GM21423 (cell line): ENCODE data around the gene VPS26B.
A peak's percentile ranks its signal among the peaks of the same experiment; 100 is the strongest.
"Not testable (repeated sequence)": the region's sequence is repeated elsewhere in the genome, so short reads cannot be mapped to it uniquely, and the experiment has no call there.

Experiments
- ATAC-seq: cut with Tn5 transposase; IDR thresholded peaks from one replicate; pipeline ENCODE4 v1.9.1; 2021; ENCODE audit warnings: mild to moderate bottlenecking, moderate library complexity; ENCODE audit not compliant: unreplicated experiment

The VPS26B gene

DNA sequence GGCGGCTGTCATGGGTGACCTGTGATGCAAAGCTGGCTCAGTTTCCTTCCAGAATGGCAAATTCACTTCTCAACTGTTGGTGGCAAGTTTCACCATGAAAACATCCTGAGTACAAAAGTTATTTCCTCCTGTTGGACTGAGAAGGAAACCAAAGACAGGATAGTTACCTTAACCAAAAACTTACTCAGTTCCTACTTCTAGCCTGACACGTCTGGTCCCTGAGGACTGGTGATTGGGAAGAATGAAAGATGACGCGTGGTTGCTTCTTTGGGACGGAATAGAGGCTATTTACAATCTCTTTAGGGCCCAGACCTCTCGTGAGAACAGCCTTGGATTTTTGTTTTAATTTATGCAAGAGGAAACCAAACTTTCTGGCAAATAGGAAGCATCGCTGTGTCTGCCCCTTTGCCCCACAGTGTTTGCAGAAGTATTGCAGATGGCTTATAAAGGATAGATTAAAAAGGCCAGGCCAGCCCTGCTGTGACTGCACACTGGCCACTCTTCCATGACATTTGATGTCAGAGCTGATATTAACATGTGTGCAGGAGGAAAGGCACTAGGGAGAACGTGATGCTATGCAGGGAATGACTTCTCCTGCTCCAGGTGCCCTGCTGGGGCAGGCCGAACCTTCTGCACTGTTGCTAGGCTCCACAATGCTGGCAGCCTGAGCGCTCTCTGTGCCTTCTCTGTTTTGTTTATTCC lies 7.6 kb downstream of the VPS26B start:
- peak; percentile 37 for ATAC-seq

DNA sequence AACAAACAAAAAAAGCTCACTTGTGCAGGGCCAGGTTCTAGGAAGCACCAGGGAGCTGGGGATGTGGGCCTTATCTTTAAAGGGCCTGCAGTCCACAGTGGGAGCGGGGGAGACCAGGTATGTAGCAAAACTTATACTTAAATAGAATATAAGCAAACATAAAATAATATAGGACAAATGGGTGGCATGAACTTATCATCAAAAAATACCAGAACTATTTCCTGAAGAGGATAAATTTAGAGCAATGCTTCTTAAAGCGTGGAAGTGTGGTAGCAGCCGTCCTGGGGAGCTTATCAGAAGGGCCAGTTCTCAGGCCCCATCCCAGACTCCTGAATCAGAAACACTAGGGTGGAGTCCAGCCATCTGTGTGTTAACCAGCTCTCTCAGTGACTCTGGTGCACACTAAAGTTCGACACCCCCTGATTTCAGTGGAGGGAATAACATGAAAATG lies 9.3 kb downstream of the VPS26B start:
- ATAC-seq: no peak

DNA sequence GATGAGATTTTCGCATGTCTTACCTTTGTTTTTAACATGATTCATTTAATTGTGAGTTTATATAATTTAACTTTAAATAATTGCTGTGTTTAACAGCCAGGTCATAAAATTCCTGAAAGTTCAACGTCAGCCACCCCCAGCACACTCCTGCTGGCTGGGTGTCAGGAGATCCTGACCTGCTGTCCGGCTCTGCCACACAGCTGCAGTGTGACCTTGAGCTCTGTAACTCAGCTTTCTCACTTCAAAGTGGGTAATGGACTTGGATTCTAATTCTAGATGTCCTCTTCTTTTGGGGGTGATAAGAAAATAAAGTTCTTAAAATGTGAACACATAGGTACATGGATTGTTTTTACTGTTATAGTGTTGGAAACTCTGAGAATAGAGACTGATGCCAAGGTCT lies 10.9 kb downstream of the VPS26B start:
- no peak for ATAC-seq

DNA sequence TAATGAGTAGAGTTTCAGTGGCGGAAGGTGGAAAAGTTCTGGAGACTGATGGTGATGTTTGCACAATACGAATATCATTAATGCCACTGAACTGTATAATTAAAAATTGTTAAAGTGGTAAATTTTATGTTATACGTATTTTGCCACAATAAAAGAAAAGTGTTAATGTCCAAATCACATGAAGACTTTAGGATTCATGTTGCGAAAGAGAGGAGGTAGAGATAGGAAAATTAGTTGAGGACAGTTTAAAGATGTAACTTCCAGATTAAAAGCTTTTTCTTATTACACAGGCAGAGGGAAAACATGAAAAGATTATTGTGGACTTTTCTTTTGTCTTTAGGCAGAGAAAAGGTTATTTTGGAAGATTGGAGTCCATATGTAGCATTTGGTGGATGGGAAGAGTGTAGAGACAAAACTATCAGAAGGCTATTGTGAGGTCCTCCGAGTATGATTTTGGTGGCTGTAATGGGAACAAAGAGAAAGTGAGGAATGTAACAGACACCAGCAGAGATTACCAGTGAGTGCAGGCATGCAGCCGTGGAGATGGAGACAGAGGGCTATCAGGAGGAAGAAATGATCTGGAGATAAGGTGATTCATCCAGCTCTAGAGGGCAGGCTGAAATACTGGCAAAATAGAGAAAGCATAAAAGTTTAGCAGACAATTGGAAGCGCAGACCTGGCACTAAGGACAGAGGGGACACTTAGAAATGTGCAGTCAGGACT lies 12.5 kb downstream of the VPS26B start:
- no peak for ATAC-seq

DNA sequence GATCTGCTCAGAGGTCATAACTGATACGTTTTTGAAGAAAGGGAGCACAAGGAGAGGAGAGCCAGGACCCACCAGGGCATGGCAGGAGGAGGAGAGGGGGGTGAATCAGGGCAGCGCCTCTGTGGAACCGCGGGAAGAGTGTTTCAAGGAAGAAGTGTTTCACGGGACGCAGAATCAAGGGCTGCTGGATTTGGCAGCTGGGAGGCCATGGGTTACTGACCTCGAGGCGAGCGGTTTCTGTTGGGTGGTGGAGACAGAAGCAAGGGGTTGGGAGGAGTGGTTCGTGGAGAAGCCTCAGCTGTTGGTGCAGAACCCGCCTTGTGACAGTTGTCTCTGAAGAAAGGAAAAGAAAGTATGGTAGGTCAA lies 13.1 kb downstream of the VPS26B start:
- no peak for ATAC-seq

DNA sequence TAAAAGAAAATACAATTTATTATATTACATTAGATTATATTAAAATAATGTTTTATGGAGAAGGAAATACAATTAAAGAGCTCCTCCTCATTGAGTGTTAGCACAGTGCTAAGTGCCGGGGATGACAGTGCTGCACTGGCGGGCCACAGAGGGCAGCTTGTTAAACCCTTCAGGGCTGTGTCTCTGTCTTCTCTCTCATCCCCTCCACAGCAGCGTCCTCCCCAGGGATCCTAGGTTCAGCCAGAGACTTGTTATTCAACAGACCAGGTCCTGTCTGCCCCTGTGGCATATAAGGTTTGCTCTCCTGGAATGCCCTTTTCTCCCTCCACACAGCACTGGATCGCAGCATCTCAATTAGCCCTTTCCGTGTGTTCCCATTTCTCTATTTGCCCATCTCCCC lies 14.5 kb downstream of the VPS26B start:
- no peak for ATAC-seq

DNA sequence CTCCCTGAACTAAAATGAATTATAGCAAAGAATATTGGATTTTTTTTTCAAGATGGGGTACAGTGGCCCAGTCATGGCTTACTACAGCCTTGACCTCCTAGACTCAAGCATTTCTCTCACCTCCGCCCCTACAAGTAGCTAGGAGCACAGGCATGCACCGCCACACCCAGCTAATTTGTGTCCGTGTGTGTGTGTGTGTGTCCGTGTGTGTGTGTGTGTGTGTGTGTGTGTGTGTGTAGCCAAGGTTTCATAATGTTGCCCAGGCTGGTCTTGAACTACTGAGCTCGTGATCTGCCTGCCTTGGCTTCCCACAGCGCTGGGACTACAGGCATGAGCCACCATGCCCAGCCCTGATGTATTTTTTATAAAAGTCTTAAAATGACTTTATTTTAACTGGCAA lies 16.1 kb downstream of the VPS26B start:
- no peak for ATAC-seq

DNA sequence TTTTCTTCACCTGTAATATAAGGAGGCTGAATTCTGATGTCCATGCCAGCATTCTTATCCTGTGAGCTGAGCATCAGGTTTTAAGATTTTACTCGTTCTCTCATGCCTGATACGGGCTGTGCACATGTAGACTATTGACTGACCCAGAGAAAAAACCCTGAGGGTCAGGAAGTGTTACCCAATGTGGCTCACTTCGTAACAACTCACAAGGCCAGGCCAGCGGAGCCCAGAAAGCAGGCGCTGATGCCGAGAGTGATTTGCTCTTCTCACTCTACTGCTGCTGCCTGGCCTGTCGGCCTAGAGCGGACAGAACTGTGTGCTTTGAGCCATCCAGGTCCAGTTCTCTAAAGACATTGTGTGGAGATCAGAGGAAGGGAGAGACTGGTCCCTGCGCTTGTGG lies 17.9 kb downstream of the VPS26B start:
- no peak for ATAC-seq

DNA sequence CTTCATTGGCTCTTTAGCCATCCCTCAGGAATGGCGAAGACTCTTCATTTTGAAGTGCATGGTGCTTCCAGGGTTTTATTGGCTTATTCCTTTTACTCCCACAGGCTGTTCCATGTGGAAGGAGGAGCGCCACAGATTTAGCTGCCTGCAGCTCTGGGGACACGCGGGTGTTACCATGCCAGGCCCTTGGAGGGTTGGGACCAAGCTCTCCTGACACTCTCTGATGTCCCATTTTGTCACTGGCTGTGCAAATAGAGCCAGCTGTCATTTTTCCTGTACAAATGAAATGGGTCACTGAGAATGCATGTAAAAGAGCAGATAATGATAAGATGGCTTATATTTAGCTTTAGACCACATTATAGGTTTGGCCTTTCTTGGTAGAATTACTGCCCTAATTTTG lies 19.4 kb downstream of the VPS26B start:
- no peak for ATAC-seq

DNA sequence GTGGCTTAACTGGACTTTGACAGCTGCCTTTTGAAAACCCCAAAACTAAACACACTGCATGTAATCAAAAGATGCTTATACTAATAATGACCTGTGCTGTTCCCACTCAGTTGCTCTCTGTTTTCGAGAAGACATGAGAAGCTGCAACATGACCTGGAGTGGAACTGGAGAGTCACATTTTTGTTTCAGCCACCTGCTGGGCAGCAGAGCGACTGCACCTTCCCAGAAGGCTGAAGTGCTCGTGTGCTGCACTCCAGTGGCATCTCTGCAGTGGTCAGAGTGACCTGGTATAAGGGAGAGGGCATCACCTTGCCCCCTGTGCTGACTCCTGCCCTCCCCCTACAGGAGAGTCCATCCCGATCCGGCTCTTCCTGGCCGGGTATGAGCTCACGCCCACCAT lies 20.1 kb downstream of the VPS26B start:
- ATAC-seq: peak; percentile 81

DNA sequence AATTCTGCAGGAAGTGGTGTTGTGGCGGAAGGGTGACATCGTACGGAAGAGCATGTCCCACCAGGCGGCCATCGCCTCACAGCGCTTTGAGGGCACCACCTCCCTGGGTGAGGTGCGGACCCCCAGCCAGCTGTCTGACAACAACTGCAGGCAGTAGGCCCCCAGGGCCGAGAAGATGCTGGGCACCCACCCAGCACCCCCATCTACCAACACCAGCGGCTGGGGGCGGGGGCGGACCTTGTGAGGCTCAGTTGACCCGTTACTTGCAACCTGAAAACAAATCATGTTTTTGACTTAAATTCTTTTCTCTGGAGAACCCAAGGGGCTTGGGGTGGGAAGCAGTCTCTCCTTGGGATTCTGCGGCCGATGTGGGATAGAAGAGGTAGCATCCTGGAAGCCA lies 21.0 kb downstream of the VPS26B start:
- no peak for ATAC-seq

DNA sequence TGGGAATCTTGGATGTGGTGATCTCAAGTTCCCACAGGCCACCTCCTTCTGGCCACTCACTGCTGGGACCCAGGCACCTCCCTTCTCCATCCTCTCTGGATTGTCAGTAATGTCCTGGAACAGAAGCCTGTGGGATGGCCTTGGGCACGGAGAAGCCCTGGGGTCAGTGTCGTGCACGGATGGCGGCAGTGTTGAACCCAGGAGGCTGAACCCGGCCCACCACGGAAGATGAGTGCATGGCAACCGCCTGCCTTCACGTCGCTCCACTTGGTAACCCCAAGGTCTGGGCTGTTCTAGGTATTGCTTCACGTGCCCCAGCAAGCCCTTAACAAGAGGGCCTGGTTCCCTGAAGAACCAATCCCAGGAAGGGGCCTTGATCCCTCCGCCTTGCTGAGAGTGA lies 21.6 kb downstream of the VPS26B start:
- no peak for ATAC-seq

DNA sequence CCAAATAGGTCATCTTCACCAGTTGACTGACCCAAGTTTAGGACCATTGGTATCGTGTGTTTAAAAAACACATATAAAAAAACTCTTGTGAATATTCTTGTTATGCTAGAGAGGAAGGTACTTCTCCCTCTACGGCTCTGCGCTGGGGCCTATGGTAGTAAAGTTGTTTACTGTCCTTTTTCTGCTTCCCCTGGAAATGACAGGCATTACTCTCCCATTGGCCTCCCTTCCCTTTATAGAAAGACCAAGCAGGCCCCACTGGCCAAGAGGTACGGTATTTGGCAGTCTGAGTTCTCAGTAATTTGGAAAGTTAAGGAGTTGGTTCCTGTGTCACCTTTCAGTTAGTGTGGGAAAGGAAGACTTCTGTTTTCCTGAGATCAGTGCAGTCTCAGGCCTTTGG lies 22.2 kb downstream of the VPS26B start:
- ATAC-seq: no peak

DNA sequence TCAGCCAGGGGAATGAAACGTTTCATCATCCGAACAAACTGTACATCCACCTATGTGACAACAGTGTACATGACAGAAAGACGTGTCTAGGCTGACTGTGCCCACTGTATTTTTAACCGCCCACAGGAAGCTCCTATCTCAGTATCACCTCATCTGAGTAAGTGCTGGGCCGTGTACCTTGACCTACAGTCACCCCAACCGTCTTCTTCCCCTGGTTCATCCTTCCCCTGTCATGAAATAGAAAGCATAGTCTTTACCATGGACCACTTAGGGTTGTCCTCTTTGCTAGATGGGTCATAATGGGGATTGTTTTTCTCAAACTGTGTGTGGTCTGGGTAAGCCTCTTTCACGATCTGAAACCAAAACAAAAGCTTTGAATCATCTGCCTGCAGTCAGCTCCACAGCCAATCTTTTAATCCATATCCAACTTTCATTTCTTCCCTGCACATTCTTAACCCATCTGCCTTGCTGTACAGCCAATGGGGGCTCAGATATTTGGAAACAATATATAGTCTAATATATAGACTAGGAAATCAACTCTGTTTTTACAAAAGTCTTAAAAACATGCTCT lies 24.5 kb downstream of the VPS26B start:
- ATAC-seq: no peak

DNA sequence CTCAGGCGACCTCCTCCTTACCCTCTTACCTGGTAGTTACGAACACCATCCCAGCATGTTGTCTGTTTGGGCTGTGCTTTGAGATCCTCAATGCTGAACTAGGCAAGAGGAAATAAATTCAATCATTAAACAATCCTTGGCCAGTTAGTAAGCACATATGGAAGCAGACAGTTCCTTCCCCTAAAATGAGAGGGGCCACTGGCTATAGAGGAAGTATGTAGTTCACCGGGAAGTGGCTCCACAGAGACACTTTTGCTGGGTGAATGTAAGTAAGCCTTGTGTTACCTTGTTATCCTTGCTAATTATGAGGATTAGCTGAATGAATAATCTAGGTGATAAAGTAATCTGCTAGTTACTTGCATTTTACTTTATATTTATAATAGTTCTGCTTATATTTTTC lies 25.8 kb downstream of the VPS26B start:
- ATAC-seq: no peak

DNA sequence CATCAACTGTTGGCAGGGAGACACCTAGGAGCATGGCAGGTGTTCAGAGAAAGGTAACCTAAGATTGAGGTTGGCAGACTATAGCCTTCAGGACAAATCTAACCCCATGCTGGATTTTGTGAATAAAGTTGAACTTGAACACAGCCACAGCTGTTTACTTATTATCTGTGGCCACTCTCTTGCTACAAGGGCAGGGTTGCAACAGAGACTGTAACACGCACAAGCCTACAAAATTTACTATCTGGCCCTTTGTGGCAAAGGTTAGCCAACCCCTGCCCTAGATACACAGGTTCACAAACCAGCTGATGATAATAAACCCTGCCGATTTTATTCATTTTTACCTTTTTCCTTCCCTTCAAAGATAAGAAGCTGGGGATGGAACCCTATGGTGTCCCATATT lies 26.2 kb downstream of the VPS26B start:
- ATAC-seq: no peak

DNA sequence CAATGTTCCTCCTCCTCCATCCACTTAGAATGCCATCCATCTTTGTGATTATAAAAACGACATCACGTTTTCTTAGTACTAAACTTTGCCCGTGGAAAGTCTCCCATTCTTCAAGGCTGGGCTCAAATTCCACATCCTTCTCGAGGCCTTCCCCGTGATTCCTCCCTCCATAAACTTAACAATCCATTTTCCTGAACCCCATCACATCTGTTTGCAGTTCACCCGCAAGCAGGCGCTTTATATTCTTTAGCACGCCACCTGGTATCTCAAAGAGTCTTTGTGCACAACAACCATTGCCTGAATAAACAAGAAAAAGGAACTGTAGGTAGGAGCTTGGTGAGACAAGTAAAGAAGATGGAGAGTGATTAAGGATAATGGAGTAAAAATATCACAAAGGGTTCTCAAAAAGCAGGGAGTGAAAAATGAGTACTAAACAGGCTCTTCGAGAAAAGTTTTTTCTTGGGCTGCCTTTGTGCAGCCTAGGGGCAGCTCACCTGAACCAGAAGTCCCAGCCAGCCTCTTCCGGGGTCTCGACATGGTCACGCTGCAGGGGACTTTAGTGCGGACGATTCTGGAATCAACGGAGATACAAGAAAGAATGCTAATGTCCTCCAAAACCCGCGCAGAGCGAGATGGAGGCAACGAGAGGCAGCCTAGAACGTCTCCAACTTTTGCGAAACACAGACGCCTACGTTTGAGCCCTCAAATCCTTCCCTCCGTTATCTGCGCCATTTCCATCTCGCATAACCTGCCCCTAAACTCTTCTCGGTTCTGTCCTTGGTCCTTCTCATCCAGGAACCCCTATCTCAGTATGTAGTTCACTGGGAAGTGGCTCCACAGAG lies 28.1 kb downstream of the VPS26B start:
- peak; percentile 25 for ATAC-seq

DNA sequence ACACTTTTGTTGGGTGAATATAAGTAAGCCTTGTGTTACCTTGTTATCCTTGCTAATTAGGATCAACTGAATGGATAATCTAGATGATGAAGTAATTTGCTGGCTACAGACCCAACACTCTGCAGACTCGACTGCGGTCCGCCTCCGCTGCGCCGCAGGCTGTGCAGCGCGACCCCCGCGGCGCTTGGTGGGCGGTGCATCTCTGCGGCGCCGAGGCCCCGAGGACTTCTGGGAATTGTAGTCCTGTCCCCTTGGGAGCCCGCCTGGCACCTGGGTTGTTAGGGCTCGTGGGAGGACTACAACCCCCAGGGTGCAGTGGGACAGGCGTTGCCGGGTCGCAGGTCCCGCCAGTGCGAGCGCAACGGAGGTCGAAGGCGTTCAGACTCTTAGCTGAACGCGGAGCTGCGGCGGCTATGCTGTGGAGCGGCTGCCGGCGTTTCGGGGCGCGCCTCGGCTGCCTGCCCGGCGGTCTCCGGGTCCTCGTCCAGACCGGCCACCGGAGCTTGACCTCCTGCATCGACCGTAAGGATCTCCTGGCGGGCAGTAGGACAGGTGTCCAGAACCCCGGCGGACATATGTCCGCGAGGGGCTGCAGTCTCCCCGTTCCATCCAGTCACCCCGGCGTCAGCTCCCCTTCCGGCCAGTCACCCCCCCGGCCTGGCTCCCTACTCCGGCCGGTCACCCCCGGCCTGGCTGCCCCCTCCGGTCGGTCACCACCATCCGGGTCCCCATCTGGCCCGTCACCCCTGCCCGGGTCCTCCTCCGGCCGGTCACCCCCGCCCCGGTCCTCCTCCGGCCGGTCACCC lies 28.9 kb downstream of the VPS26B start, which contains the start of the genes ACAD8 and THYN1:
Gene ACAD8 (plus strand): TSS at position 381 of the 806 bp plus-strand sequence. CDS start 33 bp downstream, at position 414.
Gene THYN1 (minus strand): TSS at position 165 of the 806 bp plus-strand sequence. CDS start 470 bp downstream, outside the sequence.
- peak; percentile 99 for ATAC-seq

DNA sequence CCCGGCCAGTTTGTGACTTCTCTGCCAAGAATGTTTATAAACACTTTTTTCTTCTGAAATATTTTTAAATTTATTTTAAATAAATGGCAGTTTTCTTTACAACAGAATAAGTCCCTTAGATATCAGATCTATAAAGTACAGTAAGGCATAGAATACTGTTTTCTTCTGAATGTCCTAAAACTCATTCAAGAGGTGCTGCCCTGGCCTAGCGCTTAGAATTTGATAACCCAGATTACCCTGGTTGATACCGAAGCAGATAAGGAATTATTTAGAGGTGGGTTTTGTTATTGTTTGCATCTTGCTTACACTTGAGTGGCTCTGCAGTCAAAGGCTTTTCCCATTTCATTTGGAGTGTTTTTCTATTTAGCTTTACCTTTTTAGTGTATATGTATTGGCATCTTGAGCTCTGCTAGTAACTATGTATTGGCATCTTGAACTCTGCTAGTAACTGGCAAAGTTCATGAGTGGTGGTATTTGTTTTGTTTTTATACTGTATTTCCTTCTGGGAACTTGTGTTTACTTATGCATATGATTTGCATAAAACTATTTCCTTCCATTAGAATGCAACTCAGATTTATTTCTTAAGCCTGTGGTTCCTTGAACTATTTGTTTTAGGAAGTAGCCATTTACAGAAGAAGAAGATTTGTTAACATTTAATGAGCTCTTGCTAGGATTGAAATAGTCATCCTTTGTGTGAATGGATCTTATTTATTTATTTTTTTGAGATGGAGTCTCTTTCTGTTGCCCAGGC lies 30.1 kb downstream of the VPS26B start:
- no peak for ATAC-seq

DNA sequence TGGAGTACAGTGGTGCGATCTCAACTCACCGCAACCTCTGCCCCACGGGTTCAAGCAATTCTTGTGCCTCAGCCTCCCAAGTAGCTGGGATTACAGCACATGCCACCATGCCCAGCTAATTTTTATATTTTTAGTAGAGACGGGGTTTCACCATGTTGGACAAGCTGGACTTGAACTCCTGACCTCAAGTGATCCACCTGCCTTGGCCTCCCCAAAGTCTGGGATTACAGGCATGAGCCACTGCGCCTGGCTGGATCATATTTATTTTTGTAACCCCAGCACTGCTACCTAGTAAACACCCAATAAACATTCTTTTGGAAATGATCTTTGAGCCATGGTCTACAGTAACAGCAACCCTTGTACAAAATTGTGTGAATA lies 30.7 kb downstream of the VPS26B start:
- not testable (repeated sequence) for ATAC-seq
